ENCODE measurements around the gene PRPF8. TPM values are rescaled to one million over a fixed set of nuclear protein-coding genes. Genes with fewer than 3 reads are reported as not detected.

PRPF8 gene
- total RNA-seq, 3 donors from 2014 or later: 173 to 183 (median 176) TPM

GRCh38 chr17:1647802-1648171 is 36.9 kb downstream of the PRPF8 start:
- no peaks in the 10 kb centered on the region for H3K36me3 ChIP-seq
- H3K4me1 ChIP-seq: peaks cover 0 to 12% of the 10 kb centered on the region in 2 donors
- H3K4me3 ChIP-seq: peak overlapping the region in 2 of 3 donors; percentile 73 to 75
- H3K9me3 ChIP-seq: no peaks in the 10 kb centered on the region
- no peaks in the 10 kb centered on the region for H3K27me3 ChIP-seq
- intact Hi-C loops (cut with DNase I; ENCODE audit: low total_unique reads): loop anchor here (10.0 kb wide), 1 partner anchor 383 kb away; no protein-coding TSS in a partner anchor
- DNase-seq (ENCODE audit: low spot score in 2 of 2): no peak
- TF ChIP-seq POLR2AphosphoS5 (IDR thresholded peaks at IDR 0.05): no peak
- TF ChIP-seq POLR2A (IDR thresholded peaks at IDR 0.05): no peak
- TF ChIP-seq CTCF (IDR thresholded peaks at IDR 0.05): no peak
- peak overlapping the region in 1 of 2 donors; percentile 75 for H3K27ac ChIP-seq

- TF ChIP-seq CTCF (IDR thresholded peaks at IDR 0.05): no peak
- no peak for TF ChIP-seq POLR2A (IDR thresholded peaks at IDR 0.05)
- no peak for TF ChIP-seq POLR2AphosphoS5 (IDR thresholded peaks at IDR 0.05)
- Histone ChIP-seq H3K4me1 (peaks cover 0 to 12% of the 10 kb centered on the region in 2 donors), H3K9me3 (no peaks in the 10 kb centered on the region), H3K27ac (peak overlapping the region in 1 of 2 donors; percentile 43), H3K4me3 (no peak overlapping the region), H3K36me3 (no peaks in the 10 kb centered on the region), H3K27me3 (no peaks in the 10 kb centered on the region)
- DNase-seq (ENCODE audit: low spot score in 2 of 2): no peak
- intact Hi-C loops (cut with DNase I; ENCODE audit: low total_unique reads): loop anchor here (10.0 kb wide), 1 partner anchor 382 kb away; no protein-coding TSS in a partner anchor
These were observed 38.3 kb downstream of the PRPF8 start for GRCh38 chr17:1646199-1646875.

- H3K27ac ChIP-seq: peak within 1 kb of the TSS in 1 of 2 donors; percentile 67
- intact Hi-C loops (cut with DNase I; ENCODE audit: low total_unique reads): loop anchor here (10.0 kb wide), 1 partner anchor 381 kb away; no protein-coding TSS in a partner anchor
- TF ChIP-seq POLR2A (IDR thresholded peaks at IDR 0.05): no peak
- no peak for TF ChIP-seq POLR2AphosphoS5 (IDR thresholded peaks at IDR 0.05)
- no peak for TF ChIP-seq CTCF (IDR thresholded peaks at IDR 0.05)
- H3K36me3 ChIP-seq: no peaks in the 10 kb centered on the region
- H3K9me3 ChIP-seq: no peaks in the 10 kb centered on the region
- no peak for DNase-seq (ENCODE audit: low spot score in 2 of 2)
- peaks cover 0 to 9% of the 10 kb centered on the region in 2 donors for H3K4me1 ChIP-seq
- peak within 1 kb of the TSS; percentile 34 to 73 (median 59) for H3K4me3 ChIP-seq
- no peaks in the 10 kb centered on the region for H3K27me3 ChIP-seq
These were observed 39.2 kb downstream of the PRPF8 start, which contains the start of gene SCARF1 for GRCh38 chr17:1645207-1646171. Gene SCARF1 (minus strand): TSS chr17:1645732. CDS start chr17:1645697, 35 bp downstream.

GRCh38 chr17:1644493-1645206 is 40.0 kb downstream of the PRPF8 start:
- H3K4me1 ChIP-seq: peaks cover 0 to 6% of the 10 kb centered on the region in 2 donors

More at GRCh38 chr17:1644493-1645206, 40.0 kb downstream of the PRPF8 start:
- no peaks in the 10 kb centered on the region for H3K36me3 ChIP-seq
- TF ChIP-seq POLR2A (IDR thresholded peaks at IDR 0.05) (no peak), CTCF (IDR thresholded peaks at IDR 0.05) (no peak), POLR2AphosphoS5 (IDR thresholded peaks at IDR 0.05) (no peak)
- DNase-seq (ENCODE audit: low spot score in 2 of 2): no peak
- no peaks in the 10 kb centered on the region for H3K27me3 ChIP-seq
- peak overlapping the region; percentile 34 to 73 (median 59) for H3K4me3 ChIP-seq
- intact Hi-C loops (cut with DNase I; ENCODE audit: low total_unique reads): loop anchor here (10.0 kb wide), 1 partner anchor 380 kb away; no protein-coding TSS in a partner anchor
- H3K9me3 ChIP-seq: no peaks in the 10 kb centered on the region
- H3K27ac ChIP-seq: peak overlapping the region in 1 of 2 donors; percentile 67
